ENCODE data around the gene ADD3. TPM values are rescaled to one million over a fixed set of nuclear protein-coding genes. Genes with fewer than 3 reads are reported as not detected.

ADD3 gene
- total and polyA plus RNA-seq, 2 donors (not counting 3 experiments of a cell fraction or from before 2014, with no cell fraction given), result 14.9 to 55.2 TPM

DNA sequence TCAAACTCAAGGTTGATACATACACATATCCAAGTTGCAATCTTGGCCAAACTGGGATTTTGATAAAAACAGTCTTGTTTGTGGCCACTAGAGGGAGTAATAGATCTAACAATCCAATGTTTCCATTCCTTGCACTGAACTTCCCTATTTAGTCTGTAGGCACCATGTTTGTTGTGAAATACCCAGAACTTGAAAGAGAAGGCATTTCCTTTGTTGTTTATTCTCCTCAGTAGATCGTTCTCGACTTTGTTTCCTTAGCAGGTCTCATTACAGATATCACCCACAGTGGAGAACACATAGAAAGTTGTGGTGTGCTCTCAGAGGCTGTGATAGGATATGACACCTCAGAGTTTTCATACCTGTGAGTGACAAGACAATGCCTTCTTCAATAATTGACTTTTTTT lies 129.4 kb downstream of the ADD3 start:
- no peak overlapping the region for H3K27ac ChIP-seq (ENCODE audit: insufficient read depth, low read depth, low read length)
- dilution Hi-C loops (cut with MboI; ENCODE audit: extremely low pct_ligation_motif_present, low sequenced_read_pairs) (loop anchor here (25.0 kb wide), 1 partner anchor 150 kb away; no protein-coding TSS in a partner anchor), intact Hi-C loops (cut with micrococcal nuclease) (loop anchor here (1.0 to 2.0 kb wide), 9 partner anchors 54 to 253 kb away; partner anchors contain the start of genes ADD3 and SMNDC1)
- DNase-seq (ENCODE audit: low read depth, low spot score) (peak; percentile 74), FAIRE-seq (peak; percentile 72)
- no peak overlapping the region for H3K4me3 ChIP-seq (replicated peaks in 1 of 3; ENCODE audit: insufficient read depth in 1 of 3, low read depth in 1 of 3, low read length in 3 of 3)
- peaks cover 14% of the 10 kb centered on the region for H3K4me1 ChIP-seq (ENCODE audit: control insufficient read depth, extremely low read depth, insufficient read depth, low read length)
- no peaks in the 10 kb centered on the region for H3K79me2 ChIP-seq (ENCODE audit: control insufficient read depth, insufficient read depth, low read length)
- no peak for TF ChIP-seq POLR2AphosphoS5 (IDR thresholded peaks at IDR 0.05; ENCODE audit: insufficient read depth, low read depth, low read length)
- TF ChIP-seq, protein P1, sequence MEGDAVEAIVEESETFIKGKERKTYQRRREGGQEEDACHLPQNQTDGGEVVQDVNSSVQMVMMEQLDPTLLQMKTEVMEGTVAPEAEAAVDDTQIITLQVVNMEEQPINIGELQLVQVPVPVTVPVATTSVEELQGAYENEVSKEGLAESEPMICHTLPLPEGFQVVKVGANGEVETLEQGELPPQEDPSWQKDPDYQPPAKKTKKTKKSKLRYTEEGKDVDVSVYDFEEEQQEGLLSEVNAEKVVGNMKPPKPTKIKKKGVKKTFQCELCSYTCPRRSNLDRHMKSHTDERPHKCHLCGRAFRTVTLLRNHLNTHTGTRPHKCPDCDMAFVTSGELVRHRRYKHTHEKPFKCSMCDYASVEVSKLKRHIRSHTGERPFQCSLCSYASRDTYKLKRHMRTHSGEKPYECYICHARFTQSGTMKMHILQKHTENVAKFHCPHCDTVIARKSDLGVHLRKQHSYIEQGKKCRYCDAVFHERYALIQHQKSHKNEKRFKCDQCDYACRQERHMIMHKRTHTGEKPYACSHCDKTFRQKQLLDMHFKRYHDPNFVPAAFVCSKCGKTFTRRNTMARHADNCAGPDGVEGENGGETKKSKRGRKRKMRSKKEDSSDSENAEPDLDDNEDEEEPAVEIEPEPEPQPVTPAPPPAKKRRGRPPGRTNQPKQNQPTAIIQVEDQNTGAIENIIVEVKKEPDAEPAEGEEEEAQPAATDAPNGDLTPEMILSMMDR (IDR thresholded peaks at IDR 0.05; ENCODE audit: extremely low read depth in 1 of 2, insufficient read depth in 1 of 2, low read depth in 1 of 2, low read length in 2 of 2), result peak; percentile 49 to 53
- H3K9me3 ChIP-seq (replicated peaks; ENCODE audit: control insufficient read depth, insufficient read depth, low read length), result no peaks in the 10 kb centered on the region
- no peaks in the 10 kb centered on the region for H3K27me3 ChIP-seq (ENCODE audit: control insufficient read depth in 2 of 2, insufficient read depth in 2 of 2, low read length in 2 of 2)
- BruUV-seq (replicated peaks), result no TSS peak
- CTCF ChIA-PET, result interaction anchor here (1.2 to 3.1 kb wide), 12 partner anchors 59 to 2000 kb away, joined by 3 to 72 read pairs (median 8); partner anchors contain the start of genes MXI1 and SMNDC1
- no peaks in the 10 kb centered on the region for H4K20me1 ChIP-seq (replicated peaks; ENCODE audit: control insufficient read depth, extremely low read depth, insufficient read depth, low read length)
- POLR2A ChIA-PET, result no interaction called here
- H3K4me2 ChIP-seq (ENCODE audit: insufficient read depth, low read length), result no peak overlapping the region
- H2AFZ ChIP-seq (ENCODE audit: low read depth, low read length), result no peak overlapping the region
- peaks cover 0 to 2% of the 10 kb centered on the region in 2 experiments for H3K36me3 ChIP-seq (ENCODE audit: control insufficient read depth in 2 of 2, extremely low read depth in 1 of 2, insufficient read depth in 2 of 2, low read length in 2 of 2)
- no peak overlapping the region for H3K9ac ChIP-seq (replicated peaks; ENCODE audit: extremely low read depth, insufficient read depth, low read length)
- no peaks in the 10 kb centered on the region for H3K9me1 ChIP-seq (replicated peaks; ENCODE audit: control insufficient read depth, extremely low read depth, insufficient read depth, low read length)

DNA sequence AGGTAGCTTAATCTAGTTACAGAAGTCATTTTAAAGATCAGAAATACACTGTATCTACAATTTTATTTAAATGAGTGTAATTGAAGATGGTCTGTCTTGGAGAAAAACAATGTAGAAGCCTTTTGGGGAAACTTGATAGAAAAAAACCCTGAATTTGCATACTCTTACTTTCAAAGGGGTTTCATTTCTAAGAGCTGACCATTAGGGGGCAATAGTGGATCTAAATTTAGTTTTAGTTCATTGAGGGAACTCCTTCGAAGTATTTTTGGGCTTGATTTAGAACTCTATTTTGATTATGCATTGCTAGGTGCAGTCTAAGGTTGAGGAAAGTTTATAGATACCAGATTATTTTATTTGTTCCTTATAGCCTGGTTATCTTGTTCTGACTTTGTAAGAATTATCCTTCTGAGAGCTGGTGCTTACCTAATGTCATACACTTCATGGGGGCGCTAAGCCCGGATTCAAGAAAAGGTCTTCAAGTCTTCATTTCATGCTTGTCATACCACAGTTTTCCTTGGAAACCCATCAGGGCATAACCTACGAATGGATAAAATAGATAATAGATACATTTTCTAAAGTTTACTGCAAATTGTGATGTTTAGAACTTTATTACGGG lies 130.5 kb downstream of the ADD3 start:
- POLR2A ChIA-PET, result no interaction called here
- Histone ChIP-seq H3K4me1 (ENCODE audit: control insufficient read depth, extremely low read depth, insufficient read depth, low read length) (peaks cover 14% of the 10 kb centered on the region), H3K36me3 (ENCODE audit: control insufficient read depth in 2 of 2, extremely low read depth in 1 of 2, insufficient read depth in 2 of 2, low read length in 2 of 2) (no peaks in the 10 kb centered on the region), H3K9me3 (replicated peaks; ENCODE audit: control insufficient read depth, insufficient read depth, low read length) (no peaks in the 10 kb centered on the region), H3K9me1 (replicated peaks; ENCODE audit: control insufficient read depth, extremely low read depth, insufficient read depth, low read length) (no peaks in the 10 kb centered on the region), H3K27ac (ENCODE audit: insufficient read depth, low read depth, low read length) (no peak overlapping the region), H2AFZ (ENCODE audit: low read depth, low read length) (no peak overlapping the region), H4K20me1 (replicated peaks; ENCODE audit: control insufficient read depth, extremely low read depth, insufficient read depth, low read length) (no peaks in the 10 kb centered on the region), H3K4me2 (ENCODE audit: insufficient read depth, low read length) (no peak overlapping the region), H3K79me2 (ENCODE audit: control insufficient read depth, insufficient read depth, low read length) (no peaks in the 10 kb centered on the region), H3K4me3 (replicated peaks in 1 of 3; ENCODE audit: insufficient read depth in 1 of 3, low read depth in 1 of 3, low read length in 3 of 3) (no peak overlapping the region), H3K9ac (replicated peaks; ENCODE audit: extremely low read depth, insufficient read depth, low read length) (no peak overlapping the region), H3K27me3 (ENCODE audit: control insufficient read depth in 2 of 2, insufficient read depth in 2 of 2, low read length in 2 of 2) (peaks cover 0 to 5% of the 10 kb centered on the region in 2 experiments)
- TF ChIP-seq, protein P2, sequence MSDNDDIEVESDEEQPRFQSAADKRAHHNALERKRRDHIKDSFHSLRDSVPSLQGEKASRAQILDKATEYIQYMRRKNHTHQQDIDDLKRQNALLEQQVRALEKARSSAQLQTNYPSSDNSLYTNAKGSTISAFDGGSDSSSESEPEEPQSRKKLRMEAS (IDR thresholded peaks at IDR 0.05; ENCODE audit: insufficient read depth, insufficient read length), result no peak
- TF ChIP-seq EZH2 (IDR thresholded peaks at IDR 0.05; ENCODE audit: borderline replicate concordance, low read depth, low read length, severe bottlenecking) (no peak), JUN (IDR thresholded peaks at IDR 0.05; ENCODE audit: borderline replicate concordance, insufficient read depth, insufficient read length, low read depth) (no peak)
- TF ChIP-seq, protein P1 (IDR thresholded peaks at IDR 0.05; ENCODE audit: extremely low read depth in 1 of 2, insufficient read depth in 1 of 2, low read depth in 1 of 2, low read length in 2 of 2), result peak; percentile 40 to 46
- DNase-seq (ENCODE audit: low read depth, low spot score) (peak; percentile 59), FAIRE-seq (no peak)
- no TSS peak for BruUV-seq (replicated peaks)
- intact Hi-C loops (cut with micrococcal nuclease) (no loop called here), dilution Hi-C loops (cut with MboI; ENCODE audit: extremely low pct_ligation_motif_present, low sequenced_read_pairs) (loop anchor here (25.0 kb wide), 1 partner anchor 149 kb away; no protein-coding TSS in a partner anchor)
- CTCF ChIA-PET, result interaction anchor here (0.6 to 3.1 kb wide), 52 partner anchors 9 to 1999 kb away, joined by 3 to 72 read pairs (median 4); partner anchors contain the start of genes MXI1 and SMNDC1
